ENCODE measurements around the gene CEP72.

GRCh38 chr5:663436-664342 is 51.5 kb downstream of the CEP72 start:
- TF ChIP-seq CTCF (IDR thresholded peaks at IDR 0.05): peak in 3 of 6 experiments; percentile 41 to 59 (median 47)
- no peak for TF ChIP-seq POLR2A (IDR thresholded peaks at IDR 0.05)
